Mesenchymal stem cell (in vitro differentiated cells and primary cell): ENCODE data around the gene PPL.
A peak's percentile ranks its signal among the peaks of the same experiment; 100 is the strongest.

Experiments used
- DNase-seq: peaks from one replicate; pipeline ENCODE4 v3.0.0-alpha.2; 2013
- H2AFZ ChIP-seq: one replicate; pipeline ENCODE4 v1.6.1; 2013; ENCODE audit warnings: low read depth, mild to moderate bottlenecking, control low read depth, inconsistent platforms, low read length, moderate library complexity
- H2AK5ac ChIP-seq: 2 replicates; pipeline ENCODE4 v1.6.1; 2013; ENCODE audit warnings: low read length, moderate library complexity, mild to moderate bottlenecking, inconsistent platforms; ENCODE audit not compliant: severe bottlenecking
- H2BK120ac ChIP-seq: one replicate; pipeline ENCODE4 v1.6.1; 2013; ENCODE audit warnings: low read depth, mild to moderate bottlenecking, inconsistent platforms, low read length, moderate library complexity
- H2BK12ac ChIP-seq, 2 experiments: one replicate each; pipeline ENCODE4 v1.6.1; 2013; ENCODE audit warnings: inconsistent platforms in 2 of 2, low read length in 2 of 2, mild to moderate bottlenecking in 2 of 2, moderate library complexity in 2 of 2, control low read depth in 1 of 2
- H2BK15ac ChIP-seq: one replicate; pipeline ENCODE4 v1.6.1; 2013; ENCODE audit warnings: mild to moderate bottlenecking, low read depth, inconsistent platforms; ENCODE audit not compliant: poor library complexity, severe bottlenecking
- H2BK5ac ChIP-seq: 2 replicates; pipeline ENCODE4 v1.6.1; 2013; ENCODE audit warnings: low read depth, mild to moderate bottlenecking, low read length, control low read depth, inconsistent platforms; ENCODE audit not compliant: poor library complexity, severe bottlenecking
- H3K14ac ChIP-seq, 2 experiments: one replicate each; pipeline ENCODE4 v1.6.1; 2013; ENCODE audit warnings: inconsistent platforms in 2 of 2, low read length in 2 of 2, control low read depth in 1 of 2, mild to moderate bottlenecking in 1 of 2, moderate library complexity in 1 of 2
- H3K18ac ChIP-seq, 2 experiments: one replicate each; pipeline ENCODE4 v1.6.1; 2013; ENCODE audit warnings: inconsistent platforms in 2 of 2, low read length in 2 of 2, control low read depth in 1 of 2, low read depth in 1 of 2, mild to moderate bottlenecking in 1 of 2
- H3K23ac ChIP-seq, 2 experiments: one replicate each; pipeline ENCODE4 v1.6.1; 2013; ENCODE audit warnings: inconsistent platforms in 2 of 2, low read length in 2 of 2, mild to moderate bottlenecking in 2 of 2, moderate library complexity in 2 of 2, control low read depth in 1 of 2
- H3K27ac ChIP-seq: 2 replicates; pipeline ENCODE4 v1.5.1; 2013; ENCODE audit warnings: mild to moderate bottlenecking, moderate library complexity, low read length, control low read depth, inconsistent platforms; ENCODE audit not compliant: poor library complexity, severe bottlenecking
- H3K27me3 ChIP-seq, 2 experiments: 2 replicates each; pipeline versions ENCODE4 v1.6.1 to v1.7.0; 2013; ENCODE audit warnings: low read length in 2 of 2, mild to moderate bottlenecking in 2 of 2, moderate library complexity in 2 of 2, control low read depth in 1 of 2, inconsistent platforms in 1 of 2; ENCODE audit not compliant: control insufficient read depth in 1 of 2, insufficient read depth in 1 of 2
- H3K36me3 ChIP-seq, 2 experiments: 2 replicates each; pipeline versions ENCODE4 v1.6.1 to v1.7.0; 2013; ENCODE audit warnings: low read length in 2 of 2, control low read depth in 1 of 2, inconsistent platforms in 1 of 2, low read depth in 1 of 2, mild to moderate bottlenecking in 1 of 2; ENCODE audit not compliant: insufficient read depth in 2 of 2, control insufficient read depth in 1 of 2
- H3K4ac ChIP-seq, 2 experiments: one replicate each; pipeline ENCODE4 v1.6.1; 2013; ENCODE audit warnings: inconsistent platforms in 2 of 2, low read length in 2 of 2, mild to moderate bottlenecking in 2 of 2, moderate library complexity in 2 of 2, control low read depth in 1 of 2, low read depth in 1 of 2
- H3K4me1 ChIP-seq: 2 replicates; pipeline ENCODE4 v1.6.1; 2013; ENCODE audit warnings: low read depth, low read length, control low read depth; ENCODE audit not compliant: control insufficient read depth, insufficient read depth
- H3K4me2 ChIP-seq: 2 replicates; pipeline ENCODE4 v1.6.1; 2013; ENCODE audit warnings: low read length, mild to moderate bottlenecking, inconsistent platforms; ENCODE audit not compliant: poor library complexity, severe bottlenecking
- H3K4me3 ChIP-seq, 2 experiments: 2 replicates each; pipeline versions ENCODE4 v1.5.1 to v1.7.0; 2013; ENCODE audit warnings: low read length in 2 of 2, mild to moderate bottlenecking in 2 of 2, control low read depth in 1 of 2, low read depth in 1 of 2; ENCODE audit not compliant: insufficient read depth in 1 of 2
- H3K79me1 ChIP-seq: replicated peaks from 2 replicates; pipeline ENCODE4 v1.6.1; 2013; ENCODE audit warnings: mild to moderate bottlenecking, control low read depth, low read length, inconsistent platforms; ENCODE audit not compliant: poor library complexity, severe bottlenecking
- H3K9ac ChIP-seq: 2 replicates; pipeline ENCODE4 v1.7.0; 2013; ENCODE audit warnings: mild to moderate bottlenecking, low read length, moderate library complexity
- H3K9me3 ChIP-seq: 2 replicates; pipeline ENCODE4 v1.7.0; 2013; ENCODE audit warnings: mild to moderate bottlenecking, low read length; ENCODE audit not compliant: control insufficient read depth
- H4K8ac ChIP-seq: one replicate; pipeline ENCODE4 v1.6.1; 2013; ENCODE audit warnings: inconsistent platforms, mild to moderate bottlenecking, low read length, moderate library complexity
- H4K91ac ChIP-seq: one replicate; pipeline ENCODE4 v1.6.1; 2013; ENCODE audit warnings: mild to moderate bottlenecking, low read length, inconsistent platforms
- WGBS: methylation state at CpG from one replicate; pipeline ENCODE4 v1.1.7; 2013; ENCODE audit warnings: mixed read lengths; 5-methylcytosine and 5-hydroxymethylcytosine counted together

The PPL gene

GRCh38 chr16:4893103-4893862 lies 43.7 kb downstream of the PPL start:
- Histone ChIP-seq H3K4me3 (no peak overlapping the region), H2BK12ac (no peak overlapping the region), H3K9me3 (peaks cover under 1% of the 10 kb centered on the region), H4K91ac (no peak overlapping the region), H3K4me2 (no peak overlapping the region), H3K18ac (no peak overlapping the region), H3K36me3 (peaks cover 78 to 96% of the 10 kb centered on the region in 2 experiments), H2AFZ (no peak overlapping the region), H3K14ac (no peak overlapping the region), H3K79me1 (peaks cover 7% of the 10 kb centered on the region), H3K27me3 (no peaks in the 10 kb centered on the region), H3K23ac (no peak overlapping the region), H2BK120ac (no peak overlapping the region), H2BK5ac (no peak overlapping the region), H3K4ac (no peak overlapping the region), H3K27ac (no peak overlapping the region), H4K8ac (no peak overlapping the region), H3K4me1 (peaks cover 18% of the 10 kb centered on the region), H2BK15ac (no peak overlapping the region), H2AK5ac (no peak overlapping the region), H3K9ac (no peak overlapping the region)
- no peak for DNase-seq
- WGBS, result 93% methylated on average over 26 of the region's 26 CpGs

- Histone ChIP-seq H3K4me3 (no peak overlapping the region), H3K9me3 (no peaks in the 10 kb centered on the region), H3K4me1 (peaks cover 14% of the 10 kb centered on the region), H3K27me3 (no peaks in the 10 kb centered on the region), H3K36me3 (peaks cover 78 to 97% of the 10 kb centered on the region in 2 experiments), H3K79me1 (peaks cover 12% of the 10 kb centered on the region), H3K14ac (no peak overlapping the region), H2BK12ac (no peak overlapping the region), H3K27ac (no peak overlapping the region), H3K18ac (no peak overlapping the region), H4K91ac (no peak overlapping the region), H3K4me2 (no peak overlapping the region), H3K9ac (peak overlapping the region; percentile 32), H3K23ac (no peak overlapping the region), H4K8ac (no peak overlapping the region), H3K4ac (no peak overlapping the region), H2BK15ac (no peak overlapping the region), H2BK120ac (no peak overlapping the region), H2AFZ (no peak overlapping the region), H2AK5ac (no peak overlapping the region), H2BK5ac (no peak overlapping the region)
- 82% methylated on average over 22 of the region's 23 CpGs for WGBS
- no peak for DNase-seq
These were observed 44.4 kb downstream of the PPL start for GRCh38 chr16:4892361-4893102.

- Histone ChIP-seq H3K27me3 (no peaks in the 10 kb centered on the region), H3K27ac (no peak overlapping the region), H2BK120ac (no peak overlapping the region), H3K4ac (no peak overlapping the region), H3K79me1 (peaks cover 15% of the 10 kb centered on the region), H3K4me1 (peaks cover 14% of the 10 kb centered on the region), H3K4me3 (no peak overlapping the region), H2AFZ (no peak overlapping the region), H4K91ac (no peak overlapping the region), H3K14ac (peak overlapping the region in 1 of 2 experiments; percentile 7), H3K23ac (no peak overlapping the region), H2BK5ac (no peak overlapping the region), H2AK5ac (no peak overlapping the region), H3K18ac (peak overlapping the region in 1 of 2 experiments; percentile 11), H2BK15ac (no peak overlapping the region), H4K8ac (no peak overlapping the region), H2BK12ac (no peak overlapping the region), H3K4me2 (no peak overlapping the region), H3K9ac (no peak overlapping the region), H3K36me3 (peaks cover 81 to 97% of the 10 kb centered on the region in 2 experiments), H3K9me3 (no peaks in the 10 kb centered on the region)
- DNase-seq, result no peak
- WGBS, result 88% methylated on average over 12 of the region's 12 CpGs
These were observed 45.1 kb downstream of the PPL start for GRCh38 chr16:4891886-4892216.

GRCh38 chr16:4891097-4891885 lies 45.7 kb downstream of the PPL start:
- Histone ChIP-seq H3K4me2 (no peak overlapping the region), H3K4me1 (peaks cover 14% of the 10 kb centered on the region), H3K27me3 (no peaks in the 10 kb centered on the region), H3K14ac (no peak overlapping the region), H3K27ac (no peak overlapping the region), H3K36me3 (peaks cover 86 to 97% of the 10 kb centered on the region in 2 experiments), H4K8ac (no peak overlapping the region), H2BK120ac (no peak overlapping the region), H3K4me3 (no peak overlapping the region), H3K9ac (no peak overlapping the region), H4K91ac (no peak overlapping the region), H3K4ac (no peak overlapping the region), H3K9me3 (no peaks in the 10 kb centered on the region), H2BK12ac (no peak overlapping the region), H2AK5ac (no peak overlapping the region), H3K18ac (no peak overlapping the region), H2BK15ac (no peak overlapping the region), H2BK5ac (no peak overlapping the region), H3K79me1 (peaks cover 15% of the 10 kb centered on the region), H3K23ac (no peak overlapping the region), H2AFZ (no peak overlapping the region)
- no peak for DNase-seq
- 92% methylated on average over 16 of the region's 16 CpGs for WGBS
